Endothelial cell of umbilical vein (primary cell): ENCODE results near the gene GPX5. TPM values are rescaled to one million over a fixed set of nuclear protein-coding genes. Genes with fewer than 3 reads are reported as not detected.

Source experiments
- BruUV-seq: library from RNA; stranded (reverse); fragments of 400-500 nt; replicated peaks from 2 replicates; lab custom pipeline; 2021; lab: Mats Ljungman, UMichigan
- CTCF ChIA-PET: fragments of 300-600, 350-600 bp; sonication (Branson Sonifier 250); formaldehyde crosslinking; loops from one replicate; lab custom pipeline; 2021; ENCODE audit warnings: antibody characterized with exemption, inconsistent platforms; lab: Charles Lee
- POLR2A ChIA-PET: fragments of 300-600, 350-600 bp; sonication (Branson Sonifier 250); formaldehyde crosslinking; loops from one replicate; lab custom pipeline; 2021; ENCODE audit warnings: antibody characterized with exemption, inconsistent platforms; lab: Charles Lee
- DNase-seq: peaks from one replicate; pipeline ENCODE4 v3.0.0-alpha.2; 2011; ENCODE audit warnings: low read depth, low spot score
- FAIRE-seq: peaks from 2 replicates; lab custom pipeline; 2011; peaks lifted over from hg19 to GRCh38; lab: Jason Lieb, UNC
- H2AFZ ChIP-seq: 2 replicates; pipeline ENCODE4 v1.6.0; 2012; ENCODE audit warnings: low read depth, low read length, control low read depth, inconsistent platforms
- H3K27ac ChIP-seq: 2 replicates; pipeline ENCODE4 v1.5.1; 2011; ENCODE audit warnings: low read depth, mild to moderate bottlenecking, control low read depth, low read length, moderate library complexity; ENCODE audit not compliant: insufficient read depth
- H3K27me3 ChIP-seq, 2 experiments: 2 replicates each; pipeline versions ENCODE4 v1.6.0 to v1.6.1; 2011; ENCODE audit warnings: low read length in 2 of 2, mixed read lengths in 1 of 2; ENCODE audit not compliant: control insufficient read depth in 2 of 2, insufficient read depth in 2 of 2
- H3K36me3 ChIP-seq, 2 experiments: 2 replicates in 1 of 2; 3 replicates in 1 of 2; pipeline ENCODE4 v1.5.1; 2011; ENCODE audit warnings: low read length in 2 of 2, mild to moderate bottlenecking in 1 of 2, moderate library complexity in 1 of 2; ENCODE audit not compliant: control insufficient read depth in 2 of 2, insufficient read depth in 2 of 2; ENCODE audit errors: extremely low read depth in 1 of 2
- H3K4me1 ChIP-seq: 3 replicates; pipeline ENCODE4 v1.5.1; 2011; ENCODE audit warnings: mild to moderate bottlenecking, low read length; ENCODE audit not compliant: control insufficient read depth, insufficient read depth; ENCODE audit errors: extremely low read depth
- H3K4me2 ChIP-seq: 2 replicates; pipeline ENCODE4 v1.6.1; 2011; ENCODE audit warnings: low read length, control low read depth, mixed read lengths; ENCODE audit not compliant: insufficient read depth
- H3K4me3 ChIP-seq, 3 experiments: fragments of 200-600 bp in 1 of 3; sonication (generic), shearing (Covaris generic) in 1 of 3; replicated peaks in 1 of 3; 2 replicates each; pipeline ENCODE4 v1.5.1; 2011 to 2016; ENCODE audit warnings: control low read depth in 3 of 3, low read length in 3 of 3, mild to moderate bottlenecking in 2 of 3, inconsistent platforms in 1 of 3, low read depth in 1 of 3, moderate library complexity in 1 of 3; ENCODE audit not compliant: insufficient read depth in 1 of 3
- H3K79me2 ChIP-seq: 2 replicates; pipeline ENCODE4 v1.6.0; 2012; ENCODE audit warnings: low read length, inconsistent platforms; ENCODE audit not compliant: control insufficient read depth, insufficient read depth
- H3K9ac ChIP-seq: replicated peaks from 2 replicates; pipeline ENCODE3; 2011; ENCODE audit warnings: low read length, control low read depth; ENCODE audit not compliant: insufficient read depth; ENCODE audit errors: extremely low read depth
- H3K9me1 ChIP-seq: replicated peaks from 3 replicates; pipeline ENCODE4 v1.6.0; 2011; ENCODE audit warnings: mild to moderate bottlenecking, low read length; ENCODE audit not compliant: control insufficient read depth, insufficient read depth; ENCODE audit errors: extremely low read depth
- H3K9me3 ChIP-seq: replicated peaks from 2 replicates; pipeline ENCODE4 v1.5.1; 2012; ENCODE audit warnings: low read length, inconsistent platforms; ENCODE audit not compliant: control insufficient read depth, insufficient read depth
- H4K20me1 ChIP-seq: replicated peaks from 2 replicates; pipeline ENCODE3; 2011; ENCODE audit warnings: mild to moderate bottlenecking, low read length; ENCODE audit not compliant: control insufficient read depth, insufficient read depth; ENCODE audit errors: extremely low read depth
- GATA2 ChIP-seq: IDR thresholded peaks from 2 replicates; pipeline ENCODE4 v1.7.0; 2011; ENCODE audit warnings: low read depth, mild to moderate bottlenecking, moderate library complexity, mixed read lengths, low read length; ENCODE audit not compliant: insufficient read length, insufficient read depth
- JUN ChIP-seq: IDR thresholded peaks from 2 replicates; pipeline ENCODE4 v1.6.1; 2011; ENCODE audit warnings: borderline replicate concordance, low read depth; ENCODE audit not compliant: insufficient read length, insufficient read depth
- MYC ChIP-seq: IDR thresholded peaks from one replicate; pipeline ENCODE4 v1.6.1; 2011; ENCODE audit warnings: mild to moderate bottlenecking, low read depth, low read length
- POLR2A ChIP-seq: IDR thresholded peaks from 2 replicates; pipeline ENCODE4 v1.6.1; 2012; ENCODE audit warnings: low read depth, mild to moderate bottlenecking, control low read depth, low read length
- POLR2AphosphoS5 ChIP-seq: IDR thresholded peaks from 2 replicates; pipeline ENCODE4 v1.6.1; 2012; ENCODE audit warnings: low read depth, mild to moderate bottlenecking, control low read depth, low read length, moderate library complexity; ENCODE audit not compliant: insufficient read depth
- dilution Hi-C: fragments of 300-500 bp; cut with MboI; formaldehyde crosslinking; loops from one replicate; pipeline ENCODE4 v1.15.0; 2019; ENCODE audit warnings: low sequenced_read_pairs; ENCODE audit not compliant: extremely low pct_ligation_motif_present
- intact Hi-C: fragments of 100-400 bp; cut with micrococcal nuclease; formaldehyde crosslinking; loops from one replicate; pipeline ENCODE4 v1.10.0; 2022
- polyA plus RNA-seq, 4 experiments: library from polyadenylated mRNA; depleted of rRNA in 3 of 4; stranded (reverse) in 3 of 4; unstranded in 1 of 4; fragments of >200 nt; gene quantifications; 2 replicates each; pipeline versions ENCODE4 v1.2.1 to v1.2.3, GENCODE V29; 2011 to 2012; ENCODE audit warnings: missing spikeins in 1 of 4
- total RNA-seq: library from RNA; stranded (reverse); gene quantifications from 2 replicates; pipeline ENCODE4 v1.2.3, GENCODE V29; 2021
- TF ChIP-seq, protein P1 (sequence below): IDR thresholded peaks from 2 replicates; pipeline ENCODE4 v1.6.1; 2011; ENCODE audit not compliant: insufficient read depth, insufficient read length

GPX5 gene
- total and polyA plus RNA-seq, 2 donors (not counting 3 experiments of a cell fraction or from before 2014, with no cell fraction given), result not detected

DNA sequence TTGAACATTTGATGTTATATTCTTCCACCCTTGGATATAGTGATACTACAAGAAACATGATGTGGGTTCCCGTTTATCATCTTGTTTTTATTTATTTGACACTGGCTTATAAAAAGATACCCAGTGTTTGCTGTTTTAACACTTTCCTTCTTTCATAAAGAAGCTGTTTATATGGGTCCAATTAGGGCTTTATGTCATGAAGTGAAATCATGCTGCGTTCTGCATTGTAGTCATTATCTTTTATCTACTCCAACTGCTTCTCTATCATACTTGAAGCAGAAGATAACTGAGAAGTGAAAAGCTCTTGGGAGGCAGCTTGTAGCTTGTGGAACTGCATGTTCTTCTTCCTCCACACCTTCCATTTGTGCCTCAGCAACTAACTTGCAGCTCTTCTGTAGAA is 57.8 kb downstream of the GPX5 start:
- no peak for DNase-seq
- H4K20me1 ChIP-seq, result no peaks in the 10 kb centered on the region
- no peak overlapping the region for H3K4me2 ChIP-seq
- intact Hi-C loops (loop anchor here (10.0 kb wide), 2 partner anchors 449 to 679 kb away; no protein-coding TSS in a partner anchor), dilution Hi-C loops (no loop called here)
- BruUV-seq, result no TSS peak
- no peaks in the 10 kb centered on the region for H3K9me3 ChIP-seq
- no peak for TF ChIP-seq JUN
- TF ChIP-seq GATA2, result no peak
- TF ChIP-seq MYC, result no peak
- no peak for TF ChIP-seq POLR2AphosphoS5
- no peak for TF ChIP-seq POLR2A
- TF ChIP-seq, protein P1, sequence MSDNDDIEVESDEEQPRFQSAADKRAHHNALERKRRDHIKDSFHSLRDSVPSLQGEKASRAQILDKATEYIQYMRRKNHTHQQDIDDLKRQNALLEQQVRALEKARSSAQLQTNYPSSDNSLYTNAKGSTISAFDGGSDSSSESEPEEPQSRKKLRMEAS, result no peak
- CTCF ChIA-PET, result interaction anchor here (0.6 kb wide), 2 partner anchors 22 to 199 kb away, joined by 3 to 5 read pairs; no protein-coding TSS in a partner anchor
- H3K27ac ChIP-seq, result no peak overlapping the region
- FAIRE-seq, result no peak
- peaks cover 19 to 34% of the 10 kb centered on the region in 2 experiments for H3K27me3 ChIP-seq
- H3K4me1 ChIP-seq, result peaks cover 6% of the 10 kb centered on the region
- no peak overlapping the region for H2AFZ ChIP-seq
- H3K4me3 ChIP-seq, result no peak overlapping the region
- POLR2A ChIA-PET, result no interaction called here
- no peaks in the 10 kb centered on the region for H3K9me1 ChIP-seq
- H3K79me2 ChIP-seq, result no peaks in the 10 kb centered on the region
- no peaks in the 10 kb centered on the region for H3K36me3 ChIP-seq
- H3K9ac ChIP-seq, result no peak overlapping the region

Other genes starting within 250 kb of the GPX5 start
- gene PGBD1, start 244.3 kb upstream of the GPX5 start, total RNA-seq, result 9.6 and 10.1 TPM in 2 replicates
- gene PGBD1, start 244.3 kb upstream of the GPX5 start, polyA plus RNA-seq, result 3.4 and 4.2 TPM in 2 replicates
- gene ZSCAN31, start 189.7 kb upstream of the GPX5 start, total RNA-seq, result 19.5 and 23.0 TPM in 2 replicates
- 11.0 and 12.9 TPM in 2 replicates for gene ZSCAN31, start 189.7 kb upstream of the GPX5 start, polyA plus RNA-seq
- gene ZKSCAN3, start 175.9 kb upstream of the GPX5 start, total RNA-seq, result 4.9 and 6.9 TPM in 2 replicates
- gene ZKSCAN3, start 175.9 kb upstream of the GPX5 start, polyA plus RNA-seq, result 2.5 and 2.7 TPM in 2 replicates
- 4.2 and 4.4 TPM in 2 replicates for gene ZSCAN12, start 126.1 kb upstream of the GPX5 start, total RNA-seq
- 1.1 and 1.3 TPM in 2 replicates for gene ZSCAN12, start 126.1 kb upstream of the GPX5 start, polyA plus RNA-seq
- gene ZSCAN23, start 82.4 kb upstream of the GPX5 start, total RNA-seq, result 1.6 and 1.7 TPM in 2 replicates
- gene ZSCAN23, start 82.4 kb upstream of the GPX5 start, polyA plus RNA-seq, result 0.28 and 0.53 TPM in 2 replicates
- not detected in 2 replicates for gene GPX6, start 10.1 kb upstream of the GPX5 start, total RNA-seq
- gene GPX6, start 10.1 kb upstream of the GPX5 start, polyA plus RNA-seq, result not detected in 2 replicates